ENCODE measurements around the gene COL23A1.
"Not testable (repeated sequence)": the region's sequence is repeated elsewhere in the genome, so short reads cannot be mapped to it uniquely, and the experiment has no call there.

Gene COL23A1

GRCh38 chr5:178248750-178249149 lies 341.4 kb downstream of the COL23A1 start:
- no peak for DNase-seq

- DNase-seq = no peak
Measured at GRCh38 chr5:178247481-178248456, 342.4 kb downstream of the COL23A1 start.

- DNase-seq = no peak
Measured at GRCh38 chr5:178246624-178247279, 343.4 kb downstream of the COL23A1 start.

- DNase-seq = no peak
Measured at GRCh38 chr5:178245389-178245788, 344.8 kb downstream of the COL23A1 start.

GRCh38 chr5:178244576-178244975 lies 345.6 kb downstream of the COL23A1 start:
- DNase-seq = no peak

- DNase-seq = no peak
Measured at GRCh38 chr5:178242416-178242815, 347.8 kb downstream of the COL23A1 start.

DNA sequence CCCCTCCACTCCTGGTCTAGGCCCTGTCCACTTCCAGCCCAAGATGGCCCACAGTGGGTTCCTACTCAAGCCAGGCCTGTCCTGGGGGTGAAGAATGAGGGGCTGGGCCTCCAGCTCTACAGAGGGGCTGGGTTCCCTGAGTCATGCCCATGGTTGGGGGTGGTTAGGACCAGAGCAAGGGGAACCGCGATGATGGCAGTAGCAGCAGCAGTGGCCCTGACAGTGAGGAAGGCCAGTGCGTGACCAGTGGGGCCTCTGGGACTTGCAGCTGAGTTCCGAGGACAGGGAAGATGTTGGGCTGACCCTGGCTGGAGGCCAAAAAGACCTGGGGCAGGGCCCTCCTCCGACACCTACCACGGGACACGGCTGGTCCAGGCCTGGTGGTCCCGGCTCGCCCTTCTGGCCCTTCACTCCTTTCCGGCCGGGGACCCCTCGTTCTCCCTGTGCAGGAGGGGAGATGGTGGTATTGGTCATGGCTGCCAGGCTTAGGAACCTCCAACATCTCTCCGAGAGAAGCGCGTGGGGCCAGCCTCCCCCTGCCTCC lies 348.4 kb downstream of the COL23A1 start:
- no peak for DNase-seq

DNA sequence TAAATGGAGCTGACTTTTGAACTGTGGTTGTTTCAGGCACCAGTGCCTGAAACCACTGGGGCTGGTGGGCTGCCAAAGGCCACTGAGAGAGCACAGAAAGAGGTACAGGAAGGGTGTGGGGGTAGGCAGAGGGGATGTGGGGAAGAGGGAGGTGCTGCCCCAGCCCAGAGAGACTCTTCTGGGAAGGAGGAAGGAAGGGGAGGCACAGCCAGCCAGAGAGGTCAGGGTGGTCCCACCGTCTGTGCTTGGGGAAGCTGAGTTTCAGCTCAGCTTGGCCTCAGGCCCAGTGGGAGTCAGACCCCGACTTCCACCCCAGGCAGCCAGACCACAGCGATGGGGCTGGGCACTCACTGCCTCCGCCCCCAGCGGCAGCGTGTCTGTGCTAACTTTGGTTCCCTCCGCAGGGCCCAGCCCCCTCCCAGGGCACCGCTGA lies 348.9 kb downstream of the COL23A1 start:
- DNase-seq = peak; percentile 39

GRCh38 chr5:178240766-178241165 lies 349.4 kb downstream of the COL23A1 start:
- no peak for DNase-seq

DNA sequence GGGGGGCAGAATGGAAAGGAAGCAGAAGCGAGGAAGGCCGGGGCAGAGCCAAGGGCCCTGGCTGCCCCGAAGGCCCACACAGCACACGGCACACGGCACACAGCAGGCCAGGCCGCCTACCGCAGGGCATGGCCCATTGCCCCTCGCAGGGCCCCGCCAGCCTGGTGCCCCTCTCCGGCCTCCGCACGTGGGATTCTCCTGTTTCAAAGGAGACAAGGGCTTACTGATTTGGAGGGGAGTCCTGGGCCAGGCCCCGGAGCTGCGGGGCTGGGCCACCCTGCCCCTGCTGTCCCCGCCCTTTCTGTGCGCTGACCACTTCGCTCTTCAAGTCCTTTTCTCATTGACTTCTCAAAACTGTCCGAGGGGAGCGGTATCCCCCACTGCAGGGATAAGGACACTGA lies 349.9 kb downstream of the COL23A1 start:
- no peak for DNase-seq

- DNase-seq = not testable (repeated sequence)
Measured at GRCh38 chr5:178239626-178240301, 350.4 kb downstream of the COL23A1 start.

GRCh38 chr5:178238711-178239592 lies 351.2 kb downstream of the COL23A1 start:
- DNase-seq = no peak

DNA sequence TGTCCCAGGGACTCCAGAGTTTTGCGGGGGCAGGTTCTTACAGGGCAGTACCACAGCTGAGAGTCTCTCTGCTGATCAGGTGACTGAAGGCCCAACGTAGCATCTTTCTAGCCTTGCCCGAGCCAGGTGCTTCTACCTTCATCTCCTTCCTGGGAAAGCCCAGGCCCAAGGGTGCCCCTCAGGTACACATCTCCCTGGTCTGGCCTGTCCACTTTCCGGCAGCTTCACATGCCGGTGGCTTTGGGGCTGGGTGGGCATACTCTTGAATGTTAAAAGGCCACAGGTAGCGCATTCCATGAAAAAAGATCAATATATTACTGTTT lies 351.9 kb downstream of the COL23A1 start:
- DNase-seq = no peak

- DNase-seq = no peak
Measured at GRCh38 chr5:178237431-178238312, 352.5 kb downstream of the COL23A1 start.

DNA sequence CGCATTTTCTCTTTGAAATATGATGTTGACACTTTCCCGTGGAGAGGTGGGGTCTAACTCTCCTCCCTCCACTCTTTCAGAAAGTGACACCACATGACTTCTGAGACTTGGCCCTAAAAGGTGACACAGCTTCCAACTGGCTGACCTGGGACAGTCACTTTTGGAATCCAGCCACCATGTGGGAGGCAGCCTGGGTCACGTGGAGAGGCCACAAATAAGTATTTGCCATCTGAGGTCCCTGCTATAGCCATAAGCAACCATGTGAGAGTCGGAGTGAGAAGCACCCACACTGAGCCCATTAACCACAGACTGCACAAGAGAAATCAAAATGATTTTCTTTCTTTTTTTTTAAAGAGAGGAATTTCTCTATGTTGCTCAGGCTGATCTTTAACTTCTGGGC lies 353.5 kb downstream of the COL23A1 start:
- peak; percentile 63 for DNase-seq

GRCh38 chr5:178236126-178236525 lies 354.1 kb downstream of the COL23A1 start:
- no peak for DNase-seq

- no peak for DNase-seq
Measured at GRCh38 chr5:178235588-178235974, 354.6 kb downstream of the COL23A1 start.

- peak; percentile 81 for DNase-seq
Measured at GRCh38 chr5:178234750-178235587, 355.2 kb downstream of the COL23A1 start.

DNA sequence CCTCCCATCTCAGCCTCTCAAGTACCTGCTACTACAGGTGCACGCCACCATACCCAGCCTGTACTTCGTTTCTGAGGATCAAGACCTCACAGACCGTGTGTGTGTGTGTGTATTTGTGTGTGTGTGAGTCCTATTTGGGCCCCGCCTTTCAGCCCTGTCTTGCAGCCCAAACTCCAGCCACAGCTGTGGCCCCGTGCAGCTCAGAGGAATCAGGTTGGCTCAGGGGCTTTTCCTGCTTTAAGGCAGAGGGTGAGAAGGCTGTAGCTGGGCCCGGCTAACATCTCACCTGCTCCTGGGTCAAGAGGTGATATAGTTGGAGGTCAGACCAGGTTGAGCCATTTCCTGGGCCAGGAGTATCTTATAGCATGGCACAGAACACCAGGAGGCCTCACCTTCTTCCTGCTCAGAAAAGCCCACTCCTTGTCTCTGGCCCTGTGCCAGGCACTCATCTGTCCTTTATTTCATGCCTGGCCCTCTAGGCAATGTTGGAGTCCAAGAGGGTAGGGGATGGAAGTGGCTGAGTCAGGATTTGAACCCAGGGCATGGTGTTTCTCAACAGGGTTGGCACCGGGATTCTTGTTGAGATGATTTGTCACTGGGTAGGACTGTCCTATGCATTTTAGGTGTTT lies 356.0 kb downstream of the COL23A1 start:
- DNase-seq = no peak

DNA sequence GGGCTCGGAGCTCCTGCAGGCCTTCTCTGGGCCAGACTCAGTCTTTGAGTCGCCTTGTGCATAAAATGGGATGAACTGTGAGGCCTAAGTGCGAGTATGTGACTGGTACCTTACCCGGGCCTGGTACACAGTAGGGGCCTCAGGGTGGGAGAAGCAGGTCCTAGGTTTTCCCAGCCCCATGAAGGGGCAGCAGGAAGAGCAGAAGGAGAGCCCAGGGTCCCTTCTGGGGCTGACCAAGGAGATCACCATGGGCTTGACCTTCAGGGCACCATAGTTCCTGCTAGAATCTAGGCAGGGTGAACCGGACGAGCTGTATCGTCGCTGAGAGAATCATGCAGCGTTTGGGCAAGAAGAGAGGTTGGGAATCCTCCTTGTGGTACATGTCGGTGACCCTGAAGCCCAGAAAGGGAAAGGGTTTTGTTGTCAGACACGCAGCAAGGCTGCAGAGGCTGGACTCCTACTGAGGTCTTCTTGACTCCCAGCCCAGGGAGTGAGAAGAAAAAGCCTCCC lies 357.2 kb downstream of the COL23A1 start:
- no peak for DNase-seq

Measured in hematopoietic multipotent progenitor cell treated with erythropoietin and hydrocortisone succinate and interleukin-3 and kit ligand, for 8 days (in vitro differentiated cells).